DMS53 treated with DMSO at 0.1 percent for 48 hours (cell line): Measurements from ENCODE around the gene SRF.
"Not testable (repeated sequence)": the region's sequence is repeated elsewhere in the genome, so short reads cannot be mapped to it uniquely, and the experiment has no call there.

Experiments
- DNase-seq: peaks from one replicate; lab custom pipeline; 2025; ENCODE audit not compliant: unreplicated experiment; lab: John Stamatoyannopoulos, UW

Gene SRF

DNA sequence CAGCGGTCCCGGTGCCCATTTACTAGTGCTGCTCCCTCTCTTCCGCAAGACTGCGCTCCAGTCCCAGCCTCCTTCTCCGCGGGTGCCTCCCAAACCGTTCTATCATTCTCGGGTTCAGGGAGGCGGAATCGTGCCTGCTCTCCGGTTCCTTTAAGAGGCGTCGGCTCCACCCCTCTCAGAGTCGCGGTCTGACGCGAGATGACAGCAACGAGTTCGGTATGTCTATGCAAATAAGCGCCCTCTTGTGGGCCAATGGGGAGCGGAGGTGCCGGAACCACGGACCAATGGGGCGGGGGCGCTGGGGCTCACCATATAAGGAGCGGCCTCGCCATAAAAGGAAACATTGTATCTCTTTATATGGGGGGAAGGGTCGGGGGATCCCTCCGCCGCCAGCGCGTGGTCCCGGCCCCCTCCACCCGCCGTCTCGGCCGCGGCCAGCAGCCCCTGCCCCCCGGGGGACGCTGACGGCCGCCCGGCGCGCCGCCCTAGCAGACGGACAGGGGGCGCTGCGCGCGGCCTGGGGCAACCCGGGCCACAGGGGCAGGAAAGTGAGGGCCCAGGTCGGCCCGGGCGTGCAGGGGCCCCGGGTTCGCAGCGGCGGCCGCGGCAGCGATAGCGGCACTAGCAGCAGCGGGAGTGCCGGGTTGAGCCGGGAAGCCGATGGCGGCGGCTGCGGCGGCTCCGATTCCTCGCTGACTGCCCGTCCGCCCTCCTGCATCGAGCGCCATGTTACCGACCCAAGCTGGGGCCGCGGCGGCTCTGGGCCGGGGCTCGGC is at the start of gene SRF:
Gene SRF (plus strand): TSS at position 339 of the 776 bp plus-strand sequence. CDS start 388 bp downstream, at position 727.
- peak; percentile 99 for DNase-seq

DNA sequence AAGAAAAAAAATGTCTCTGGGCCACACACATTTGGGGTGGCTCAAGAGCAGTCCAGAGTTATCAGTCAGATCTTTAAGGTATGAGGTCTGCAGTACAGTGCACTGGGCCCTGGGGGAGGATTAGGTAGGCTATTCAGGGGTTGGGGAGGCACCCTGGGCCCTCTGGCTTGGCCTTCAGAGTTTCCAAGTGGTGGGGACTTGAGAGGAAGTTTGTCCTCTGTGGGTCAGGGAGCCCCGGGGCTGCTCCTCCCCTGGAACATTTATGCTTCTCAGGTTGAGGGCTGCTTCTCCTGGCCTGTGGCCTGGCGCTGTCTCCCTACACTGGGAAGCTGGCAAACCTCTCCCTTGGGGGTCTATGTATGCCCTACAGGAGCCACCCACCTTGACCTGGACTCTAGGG is 48.9 kb upstream of the SRF start:
- no peak for DNase-seq

DNA sequence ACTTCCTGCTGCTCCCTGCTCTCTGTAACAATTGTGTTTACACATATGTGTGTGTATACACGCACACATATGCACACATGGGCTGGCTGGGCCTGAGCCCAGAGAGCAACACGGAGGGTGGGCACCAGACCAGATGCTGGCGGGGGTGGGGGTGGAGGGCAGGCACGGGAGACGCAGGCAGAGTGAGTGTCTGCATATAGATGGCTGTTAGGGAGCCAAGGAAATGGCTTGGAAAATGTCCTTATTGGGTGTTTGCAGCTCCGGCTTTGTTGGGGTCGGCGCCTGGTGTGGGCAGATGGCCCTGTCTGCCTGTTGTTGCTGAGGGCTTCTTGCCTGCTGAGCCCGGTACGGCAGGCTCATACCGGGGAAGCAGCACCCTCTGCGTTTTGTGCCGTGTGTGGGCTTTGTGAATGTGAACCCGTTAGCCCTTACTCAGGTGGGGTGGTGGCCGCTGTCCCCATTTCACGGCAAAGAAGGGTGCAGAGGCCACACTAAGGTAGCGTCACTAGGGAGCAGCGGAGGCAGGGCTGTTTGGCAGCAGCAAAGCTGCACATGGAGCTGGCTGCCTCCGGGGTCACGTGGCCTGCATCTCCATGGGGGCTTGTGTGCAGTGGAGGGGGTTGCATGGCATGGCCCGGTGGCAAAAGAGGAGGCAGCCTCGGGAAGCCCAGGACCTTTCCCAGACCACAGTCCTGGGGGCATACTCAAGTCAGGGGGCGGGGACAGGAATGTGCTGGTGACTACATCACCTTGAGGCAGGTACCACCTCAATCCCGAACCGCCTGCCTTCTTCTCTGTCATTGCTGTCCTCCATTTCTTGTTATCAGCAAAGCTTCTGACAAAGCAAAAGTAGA is 47.4 kb upstream of the SRF start:
- DNase-seq = no peak

DNA sequence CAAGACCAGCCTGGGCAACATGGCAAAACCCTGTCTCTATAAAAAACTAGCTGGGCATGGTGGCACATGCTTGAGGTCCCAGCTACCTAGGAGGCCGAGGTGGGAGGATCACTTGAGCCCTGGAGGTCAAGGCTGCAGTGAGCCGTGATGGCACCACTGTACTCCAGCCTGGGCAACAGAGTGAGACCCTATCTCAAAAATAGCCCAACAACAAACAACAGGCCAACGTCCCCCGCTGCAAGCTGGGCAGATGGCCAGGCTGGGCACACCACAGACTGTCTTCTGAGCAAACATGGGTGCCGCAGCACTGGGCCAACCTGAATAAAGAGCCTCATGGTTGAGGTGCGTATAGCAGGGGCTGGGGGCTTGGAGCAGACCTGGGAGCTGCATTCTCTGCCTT is 46.6 kb upstream of the SRF start:
- no peak for DNase-seq

DNA sequence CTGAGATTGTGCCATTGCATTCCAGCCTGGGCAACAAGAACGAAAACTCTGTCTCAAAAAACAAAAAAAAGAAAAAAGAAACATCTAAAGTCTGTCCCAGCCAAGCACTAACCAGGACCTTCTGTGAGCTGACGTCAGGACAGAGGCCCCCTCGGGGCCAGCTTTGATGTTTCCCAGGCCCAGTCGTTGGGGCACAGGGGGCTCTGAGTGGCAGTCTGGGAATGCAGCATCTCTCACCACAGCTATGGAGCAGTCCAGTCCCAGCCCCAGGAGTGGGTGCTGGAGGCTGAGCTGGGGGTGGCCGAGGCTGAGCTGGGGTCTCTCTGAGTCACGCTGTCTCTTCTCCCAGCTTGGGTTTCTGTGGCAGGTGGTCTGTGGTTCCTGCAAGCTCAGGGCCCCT is 46.0 kb upstream of the SRF start:
- no peak for DNase-seq

DNA sequence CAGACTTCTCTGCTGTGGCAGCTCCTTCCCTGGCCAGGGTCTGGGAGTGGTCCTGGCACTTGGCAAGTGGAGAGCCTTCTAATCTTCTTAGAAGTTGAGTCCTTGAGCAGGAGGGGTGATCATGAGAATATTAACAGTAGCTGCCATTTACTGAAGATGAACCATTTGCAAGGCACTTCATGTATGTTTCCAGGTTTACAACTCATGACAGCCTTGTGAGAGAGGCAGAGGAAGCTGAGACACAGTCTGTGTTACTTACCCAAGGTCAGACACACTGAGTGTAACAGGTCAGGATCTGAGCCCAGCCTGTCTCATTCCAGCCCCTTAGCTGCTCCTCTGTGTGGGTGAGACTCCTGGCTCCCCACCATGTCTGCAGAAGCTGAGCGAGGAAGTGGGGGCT is 45.5 kb upstream of the SRF start:
- DNase-seq = no peak

DNA sequence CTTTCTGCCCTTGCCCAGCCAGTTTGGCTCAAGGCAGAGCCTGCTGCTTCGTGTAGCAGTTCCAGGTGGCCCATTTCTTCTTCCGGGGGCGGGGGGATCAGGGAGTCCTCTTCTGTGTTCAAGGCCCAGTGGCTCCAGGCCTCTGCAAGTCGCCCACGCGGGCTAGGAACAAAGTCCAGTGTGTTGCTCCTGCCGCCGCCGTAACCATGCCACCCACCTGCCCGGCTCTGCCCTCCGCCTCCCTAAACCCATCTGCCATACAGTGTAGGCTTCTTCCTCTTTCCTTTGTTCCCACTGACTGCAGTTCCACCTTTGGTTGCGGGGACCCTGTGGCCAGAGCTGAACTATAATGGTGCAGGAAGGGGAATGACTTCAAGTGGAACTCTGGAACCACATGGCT is 43.9 kb upstream of the SRF start:
- no peak for DNase-seq

DNA sequence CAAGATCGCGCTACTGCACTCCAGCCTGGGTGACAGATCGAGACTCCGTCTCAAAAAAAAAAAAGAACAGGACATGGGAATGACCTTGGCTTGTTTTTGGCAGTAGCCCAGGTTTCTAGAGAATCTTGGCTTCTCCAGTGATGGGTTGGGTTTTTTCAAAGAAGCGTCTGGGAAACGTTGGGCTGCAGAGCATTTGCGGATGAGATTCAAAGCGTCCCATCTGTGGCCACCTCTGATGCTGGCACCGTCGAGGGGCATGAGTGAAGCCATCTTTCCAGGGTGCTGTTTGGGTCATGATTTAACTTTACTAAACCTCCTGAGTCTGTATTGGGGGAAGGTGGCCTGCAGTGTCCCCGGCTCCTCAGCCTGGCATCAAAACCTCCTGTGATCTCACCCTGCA is 43.2 kb upstream of the SRF start:
- no peak for DNase-seq

DNA sequence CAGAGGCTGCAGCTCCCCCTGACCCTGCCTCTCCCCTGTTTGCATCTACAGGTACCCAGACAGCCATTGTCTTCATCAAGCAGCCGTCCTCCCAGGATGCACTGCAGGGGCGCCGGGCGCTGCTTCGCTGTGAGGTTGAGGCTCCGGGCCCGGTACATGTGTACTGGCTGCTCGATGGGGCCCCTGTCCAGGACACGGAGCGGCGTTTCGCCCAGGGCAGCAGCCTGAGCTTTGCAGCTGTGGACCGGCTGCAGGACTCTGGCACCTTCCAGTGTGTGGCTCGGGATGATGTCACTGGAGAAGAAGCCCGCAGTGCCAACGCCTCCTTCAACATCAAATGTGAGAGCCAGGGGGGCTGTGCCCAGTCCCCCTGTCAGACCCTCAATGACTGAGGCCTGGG is 42.1 kb upstream of the SRF start:
- no peak for DNase-seq

DNA sequence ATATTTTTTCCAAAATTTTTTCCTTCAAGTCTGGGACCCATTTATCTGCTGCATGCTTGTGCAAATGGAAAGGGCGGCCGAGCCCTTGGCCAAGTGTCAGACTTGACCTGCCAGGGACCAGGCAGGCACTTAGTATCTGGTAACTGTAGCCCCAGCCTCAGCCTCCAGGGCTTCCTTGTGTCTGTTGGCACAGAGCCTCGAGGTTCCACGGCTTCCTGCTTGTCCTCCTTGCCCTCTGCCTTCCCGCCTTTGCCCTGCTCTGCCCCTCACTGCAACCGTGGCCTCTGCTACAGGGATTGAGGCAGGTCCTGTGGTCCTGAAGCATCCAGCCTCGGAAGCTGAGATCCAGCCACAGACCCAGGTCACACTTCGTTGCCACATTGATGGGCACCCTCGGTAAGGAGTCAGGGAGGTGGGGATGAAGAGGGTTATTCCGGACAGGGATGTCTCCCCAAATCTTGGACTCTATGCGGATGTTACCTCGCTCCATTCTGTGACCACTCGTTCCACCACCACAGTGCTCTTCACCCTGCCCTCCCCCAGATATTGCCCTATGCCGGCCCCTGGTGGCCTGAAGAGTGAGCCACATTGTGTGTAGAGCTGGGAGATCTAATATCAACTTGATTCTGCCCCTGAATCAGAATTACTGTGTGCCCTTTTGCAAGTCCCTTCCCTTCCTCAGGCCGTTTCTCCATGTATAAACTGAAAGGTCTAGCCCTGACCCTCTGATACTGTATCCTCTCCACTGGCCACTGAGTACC is 41.5 kb upstream of the SRF start:
- no peak for DNase-seq

DNA sequence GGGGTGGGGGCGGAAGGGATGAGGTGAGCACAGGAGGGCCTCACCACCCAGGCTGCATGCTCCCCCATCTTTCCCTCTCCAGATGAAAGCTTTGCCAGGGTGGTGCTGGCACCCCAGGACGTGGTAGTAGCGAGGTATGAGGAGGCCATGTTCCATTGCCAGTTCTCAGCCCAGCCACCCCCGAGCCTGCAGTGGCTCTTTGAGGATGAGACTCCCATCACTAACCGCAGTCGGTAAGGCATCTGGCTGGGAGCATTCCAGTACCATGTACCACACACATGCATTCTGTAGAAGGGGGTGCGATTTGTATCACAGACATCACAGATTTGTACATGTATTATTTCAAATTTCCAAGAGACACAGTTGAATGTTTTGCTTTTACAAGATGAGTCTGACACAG is 40.6 kb upstream of the SRF start:
- DNase-seq = no peak

DNA sequence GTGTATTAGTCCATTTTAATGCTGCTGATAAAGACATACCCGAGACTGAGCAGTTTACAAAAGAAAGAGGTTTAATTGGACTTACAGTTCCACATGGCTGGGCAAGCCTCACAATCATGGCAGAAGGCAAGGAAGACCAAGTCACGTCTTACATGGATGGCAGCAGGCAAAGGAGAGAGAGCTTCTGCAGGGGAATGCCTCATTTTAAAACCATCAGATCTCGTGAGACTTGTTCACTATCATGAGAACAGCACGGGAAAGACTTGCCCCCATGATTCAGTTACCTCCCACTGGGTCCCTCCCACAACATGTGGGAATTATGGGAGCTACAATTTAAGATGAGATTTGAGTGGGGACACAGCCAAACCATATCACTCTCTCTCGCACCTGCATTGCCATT is 39.7 kb upstream of the SRF start:
- not testable (repeated sequence) for DNase-seq

DNA sequence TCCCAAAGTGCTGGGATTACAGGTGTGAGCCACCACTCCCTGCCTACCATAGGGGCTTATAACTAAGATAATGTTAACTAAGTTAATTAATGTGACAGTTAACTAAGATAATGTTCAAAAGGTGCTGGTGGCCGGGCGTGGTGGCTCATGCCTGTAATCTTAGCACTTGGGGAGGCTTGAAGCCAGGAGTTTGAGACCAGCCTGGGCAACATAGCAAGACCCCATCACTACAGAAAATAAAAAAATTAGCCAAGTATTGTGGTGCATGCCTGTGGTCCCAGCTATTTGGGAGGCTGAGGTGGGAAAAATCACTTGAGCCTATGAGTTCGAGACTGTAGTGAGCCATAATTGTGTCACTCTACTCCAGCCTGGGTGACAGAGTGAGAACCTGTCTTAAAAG is 32.8 kb upstream of the SRF start:
- no peak for DNase-seq

DNA sequence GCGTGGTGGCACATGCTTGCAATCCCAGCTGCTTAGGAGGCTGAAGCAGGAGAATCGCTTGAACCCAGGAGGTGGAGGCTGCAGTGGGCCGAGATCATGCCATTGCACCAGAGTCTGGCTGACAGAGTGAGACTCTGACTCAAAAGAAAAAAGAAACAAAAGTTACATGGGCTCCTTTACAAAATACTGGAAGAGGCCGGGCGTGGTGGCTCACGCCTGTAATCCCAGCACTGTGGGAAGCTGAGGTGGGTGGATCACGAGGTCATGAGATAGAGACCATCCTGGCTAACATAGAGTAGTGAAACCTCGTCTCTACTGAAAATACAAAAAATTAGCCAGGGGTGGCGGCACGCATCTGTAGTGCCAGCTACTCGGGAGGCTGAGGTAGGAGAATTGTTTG is 31.1 kb upstream of the SRF start:
- not testable (repeated sequence) for DNase-seq

DNA sequence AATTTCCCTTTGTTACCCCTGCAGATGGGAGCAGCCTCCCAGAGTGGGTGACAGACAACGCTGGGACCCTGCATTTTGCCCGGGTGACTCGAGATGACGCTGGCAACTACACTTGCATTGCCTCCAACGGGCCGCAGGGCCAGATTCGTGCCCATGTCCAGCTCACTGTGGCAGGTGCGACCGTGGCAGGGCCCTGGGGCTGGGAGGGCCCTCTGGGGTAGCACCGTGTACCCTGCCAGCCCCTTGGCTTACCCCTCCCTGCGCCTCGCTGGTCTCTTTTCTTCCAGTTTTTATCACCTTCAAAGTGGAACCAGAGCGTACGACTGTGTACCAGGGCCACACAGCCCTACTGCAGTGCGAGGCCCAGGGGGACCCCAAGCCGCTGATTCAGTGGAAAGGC is 29.4 kb upstream of the SRF start:
- no peak for DNase-seq

DNA sequence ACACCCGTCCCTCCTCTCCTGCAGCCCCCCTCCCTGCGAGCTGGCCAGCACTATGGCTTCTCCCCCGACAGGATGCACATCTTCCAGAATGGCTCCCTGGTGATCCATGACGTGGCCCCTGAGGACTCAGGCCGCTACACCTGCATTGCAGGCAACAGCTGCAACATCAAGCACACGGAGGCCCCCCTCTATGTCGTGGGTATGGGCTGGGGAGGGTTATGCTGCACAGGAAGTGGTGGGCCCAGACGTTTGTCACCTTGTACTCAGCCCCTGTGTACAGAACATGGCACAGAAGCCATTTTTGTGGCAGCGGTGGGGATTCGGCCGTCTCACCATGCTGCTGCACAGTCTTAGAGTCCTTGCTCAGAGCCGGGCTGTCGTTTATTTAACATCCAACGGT is 29.0 kb upstream of the SRF start:
- no peak for DNase-seq

DNA sequence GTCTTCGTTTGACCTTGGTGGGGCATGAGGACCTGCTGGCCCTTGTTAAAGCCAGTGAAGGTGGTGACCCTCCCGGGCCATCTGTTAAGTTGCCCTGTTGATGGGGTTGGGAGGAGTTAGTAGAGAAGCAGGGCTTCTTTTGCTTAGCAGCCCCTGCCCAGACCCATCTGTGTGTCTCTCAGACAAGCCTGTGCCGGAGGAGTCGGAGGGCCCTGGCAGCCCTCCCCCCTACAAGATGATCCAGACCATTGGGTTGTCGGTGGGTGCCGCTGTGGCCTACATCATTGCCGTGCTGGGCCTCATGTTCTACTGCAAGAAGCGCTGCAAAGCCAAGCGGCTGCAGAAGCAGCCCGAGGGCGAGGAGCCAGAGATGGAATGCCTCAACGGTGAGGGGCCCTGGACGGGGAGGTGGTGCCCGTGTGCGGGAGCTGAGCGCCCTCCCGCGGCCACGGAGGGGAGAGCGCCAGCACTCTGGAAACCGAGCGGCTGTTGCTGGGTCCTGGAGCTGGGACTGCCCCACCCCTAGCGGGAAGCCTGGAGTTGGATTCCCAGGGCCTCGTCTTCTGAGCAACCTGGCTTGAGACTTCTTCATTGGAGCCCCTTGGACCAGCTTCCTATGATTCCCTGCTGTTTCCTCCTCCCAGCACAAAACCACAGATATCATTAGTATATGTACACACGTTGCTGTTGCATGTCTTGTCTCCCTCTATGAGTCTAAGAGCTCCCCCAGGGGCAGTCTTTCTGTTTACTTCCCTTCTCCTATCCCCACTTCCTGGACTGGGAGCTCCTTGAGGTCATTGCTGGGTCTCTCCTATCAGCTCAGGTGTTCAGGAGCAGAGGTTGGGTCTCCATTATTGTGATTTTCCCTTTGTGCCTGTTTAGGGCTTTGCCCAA is 27.6 kb upstream of the SRF start:
- peak; percentile 78 for DNase-seq

DNA sequence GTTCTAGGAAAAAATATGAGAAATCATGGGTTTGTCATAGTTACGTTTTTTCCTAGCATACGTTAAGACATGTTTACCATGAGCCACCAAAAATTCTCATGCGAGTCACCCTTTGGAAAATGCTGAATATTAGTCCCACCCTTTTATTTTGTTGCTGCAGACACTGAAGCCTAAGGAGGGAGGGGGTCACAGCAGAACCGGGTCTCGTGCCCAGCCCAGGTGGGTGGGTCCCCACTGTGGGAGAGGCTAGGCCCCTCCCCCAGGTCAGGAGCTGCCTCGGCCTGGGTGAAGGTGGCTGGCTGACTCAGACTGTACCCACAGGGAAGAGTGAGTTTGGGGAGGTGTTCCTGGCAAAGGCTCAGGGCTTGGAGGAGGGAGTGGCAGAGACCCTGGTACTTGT is 26.2 kb upstream of the SRF start:
- no peak for DNase-seq

DNA sequence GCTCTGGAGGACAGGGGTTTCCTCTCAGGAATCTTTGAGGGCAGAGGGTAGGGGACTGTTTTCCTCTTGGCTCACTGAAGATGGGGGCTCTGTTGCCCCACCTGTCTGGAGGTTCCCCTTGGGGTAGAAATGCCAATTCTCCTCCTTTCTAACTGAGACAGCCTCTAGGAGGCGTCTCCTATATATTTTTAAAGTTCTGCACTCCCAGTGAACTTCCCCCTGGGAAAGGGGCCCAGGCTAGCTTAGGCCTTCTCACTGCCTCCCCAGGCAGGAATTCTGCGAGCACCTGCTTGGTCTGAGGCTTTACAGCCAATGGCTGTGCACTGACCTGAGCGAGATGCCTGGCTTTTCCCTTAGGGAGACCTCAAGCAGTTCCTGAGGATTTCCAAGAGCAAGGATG is 24.8 kb upstream of the SRF start:
- no peak for DNase-seq
